ENCODE results near the gene MFSD6L.

MFSD6L gene

DNA sequence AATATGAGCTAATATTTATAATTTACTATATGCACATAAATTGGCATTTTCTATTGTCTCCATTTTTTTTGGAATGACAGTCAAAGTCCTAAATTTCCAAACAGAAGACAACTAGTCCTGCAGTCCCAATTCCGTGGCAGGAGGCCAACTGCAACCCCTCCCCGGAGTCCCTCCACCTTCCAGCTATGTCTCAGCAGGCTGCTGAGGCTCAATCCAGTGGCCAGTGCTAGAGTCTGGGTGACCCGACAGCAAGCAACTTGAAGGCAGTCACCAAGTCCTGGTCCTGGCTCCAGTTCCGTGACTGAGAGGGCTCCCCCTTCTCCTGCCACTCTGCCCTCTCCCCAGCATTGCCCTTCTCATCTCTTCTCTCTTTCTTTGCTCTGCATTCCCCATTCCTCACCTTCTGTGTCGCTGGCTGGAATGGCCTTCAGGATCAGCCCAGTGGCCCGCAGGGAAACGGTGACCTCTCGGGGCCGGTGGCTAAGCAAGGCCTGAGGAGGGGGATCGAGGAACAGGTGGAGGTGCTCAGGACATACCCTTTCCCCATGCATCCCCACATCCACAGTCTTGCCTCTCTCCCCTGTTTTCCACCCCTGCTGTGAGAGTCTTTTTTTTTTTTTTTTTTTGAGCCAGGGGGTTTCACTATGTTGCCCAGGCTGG, 22.4 kb upstream of the MFSD6L start:
- Histone ChIP-seq H4K20me1 (ENCODE audit: control insufficient read depth, insufficient read depth, low read depth, low read length) (no peaks in the 10 kb centered on the region), H3K4me3 (ENCODE audit: low read length) (no peak overlapping the region), H3K9me2 (replicated peaks; ENCODE audit: control insufficient read depth, low read length) (no peaks in the 10 kb centered on the region), H3K79me2 (ENCODE audit: control insufficient read depth, low read length) (no peaks in the 10 kb centered on the region), H3K4me2 (ENCODE audit: low read length) (no peak overlapping the region), H3K27ac (ENCODE audit: low read depth, low read length) (no peak overlapping the region), H3K27me3 (ENCODE audit: control insufficient read depth, low read length) (no peaks in the 10 kb centered on the region), H3K4me1 (ENCODE audit: control insufficient read depth, low read length) (no peaks in the 10 kb centered on the region), H3K9me3 (ENCODE audit: control insufficient read depth, insufficient read depth, low read length) (peaks cover 6% of the 10 kb centered on the region), H3K36me3 (ENCODE audit: control insufficient read depth, low read length) (no peaks in the 10 kb centered on the region), H3F3A (ENCODE audit: control insufficient read depth, insufficient read depth) (no peaks in the 10 kb centered on the region)
- TF ChIP-seq EZH2phosphoT487 (IDR thresholded peaks at IDR 0.05; ENCODE audit: borderline replicate concordance, low read length): no peak
- TF ChIP-seq, protein P1, sequence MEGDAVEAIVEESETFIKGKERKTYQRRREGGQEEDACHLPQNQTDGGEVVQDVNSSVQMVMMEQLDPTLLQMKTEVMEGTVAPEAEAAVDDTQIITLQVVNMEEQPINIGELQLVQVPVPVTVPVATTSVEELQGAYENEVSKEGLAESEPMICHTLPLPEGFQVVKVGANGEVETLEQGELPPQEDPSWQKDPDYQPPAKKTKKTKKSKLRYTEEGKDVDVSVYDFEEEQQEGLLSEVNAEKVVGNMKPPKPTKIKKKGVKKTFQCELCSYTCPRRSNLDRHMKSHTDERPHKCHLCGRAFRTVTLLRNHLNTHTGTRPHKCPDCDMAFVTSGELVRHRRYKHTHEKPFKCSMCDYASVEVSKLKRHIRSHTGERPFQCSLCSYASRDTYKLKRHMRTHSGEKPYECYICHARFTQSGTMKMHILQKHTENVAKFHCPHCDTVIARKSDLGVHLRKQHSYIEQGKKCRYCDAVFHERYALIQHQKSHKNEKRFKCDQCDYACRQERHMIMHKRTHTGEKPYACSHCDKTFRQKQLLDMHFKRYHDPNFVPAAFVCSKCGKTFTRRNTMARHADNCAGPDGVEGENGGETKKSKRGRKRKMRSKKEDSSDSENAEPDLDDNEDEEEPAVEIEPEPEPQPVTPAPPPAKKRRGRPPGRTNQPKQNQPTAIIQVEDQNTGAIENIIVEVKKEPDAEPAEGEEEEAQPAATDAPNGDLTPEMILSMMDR (IDR thresholded peaks at IDR 0.05; ENCODE audit: low read depth, low read length, poor library complexity, severe bottlenecking): no peak

DNA sequence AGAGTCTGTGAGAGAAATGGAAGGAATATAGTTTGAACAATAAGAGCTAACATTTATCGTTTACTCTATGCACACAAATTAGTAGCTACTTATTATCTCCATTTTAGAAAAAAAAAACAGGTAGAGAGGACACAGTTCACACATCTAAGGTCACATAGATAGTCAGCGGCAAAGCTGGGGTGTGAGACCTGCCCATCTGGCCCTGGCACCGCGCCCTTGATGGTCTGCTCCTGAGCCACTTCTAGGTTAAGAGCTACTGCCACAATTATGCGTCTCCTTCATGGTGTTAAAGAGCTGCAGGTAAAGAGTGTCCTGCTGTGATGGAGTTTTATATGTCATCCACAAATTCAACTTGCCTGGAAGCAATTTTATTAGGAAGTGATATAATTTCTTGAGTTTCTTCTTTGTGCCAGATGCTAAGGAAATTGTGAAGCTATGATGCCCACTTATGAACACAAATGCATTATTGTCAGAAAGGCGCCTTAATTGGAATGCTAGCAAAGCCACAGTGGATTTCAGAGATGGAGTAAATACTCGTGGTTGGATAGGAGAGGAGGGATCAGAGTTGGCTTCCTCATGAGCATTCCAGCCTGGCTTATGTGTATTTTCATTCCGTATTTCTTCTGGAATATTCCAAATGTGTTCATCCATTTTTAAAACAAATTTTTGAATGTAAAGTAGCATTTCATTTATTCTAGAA, 21.3 kb upstream of the MFSD6L start:
- TF ChIP-seq, protein P1 (IDR thresholded peaks at IDR 0.05; ENCODE audit: low read depth, low read length, poor library complexity, severe bottlenecking): no peak
- no peak for TF ChIP-seq EZH2phosphoT487 (IDR thresholded peaks at IDR 0.05; ENCODE audit: borderline replicate concordance, low read length)
- Histone ChIP-seq H4K20me1 (ENCODE audit: control insufficient read depth, insufficient read depth, low read depth, low read length) (no peaks in the 10 kb centered on the region), H3K36me3 (ENCODE audit: control insufficient read depth, low read length) (no peaks in the 10 kb centered on the region)

DNA sequence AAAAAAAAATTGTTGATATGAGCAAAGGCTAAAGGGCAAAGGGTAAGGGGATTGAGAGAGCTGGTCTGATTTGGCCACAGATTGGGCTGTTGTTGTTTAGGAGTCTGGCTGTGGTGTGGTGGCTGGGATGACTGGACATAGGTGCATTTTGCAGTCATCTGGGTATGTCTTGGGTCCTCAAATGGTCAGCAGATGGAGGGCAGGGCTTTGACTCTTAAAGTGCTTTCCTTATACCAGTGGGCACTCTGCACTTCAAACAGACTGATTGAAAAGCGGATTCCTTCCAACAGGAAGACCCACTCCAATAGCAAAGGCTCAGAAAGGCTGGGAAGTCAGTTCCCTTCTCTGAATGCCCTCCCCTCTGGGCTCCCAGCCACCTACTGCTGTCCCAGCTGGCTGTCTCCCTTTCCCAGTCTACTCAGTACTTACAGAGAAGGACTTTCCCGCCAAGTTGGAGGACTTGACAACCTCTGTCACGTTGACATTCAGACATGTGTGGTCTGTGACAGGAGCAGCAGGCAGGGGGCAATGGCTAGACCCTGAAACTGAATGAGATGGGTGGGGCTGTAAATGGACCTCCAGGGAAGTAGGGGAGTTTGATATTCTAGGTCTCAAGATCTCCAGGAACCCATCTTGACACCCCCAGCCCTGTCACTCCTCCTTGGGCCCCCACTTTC, 19.6 kb upstream of the MFSD6L start:
- TF ChIP-seq EZH2phosphoT487 (IDR thresholded peaks at IDR 0.05; ENCODE audit: borderline replicate concordance, low read length): no peak
- TF ChIP-seq, protein P1 (IDR thresholded peaks at IDR 0.05; ENCODE audit: low read depth, low read length, poor library complexity, severe bottlenecking): no peak
- H3K27me3 ChIP-seq (ENCODE audit: control insufficient read depth, low read length): peaks cover 3% of the 10 kb centered on the region; the same call in 1 of the 2 replicates
- no peaks in the 10 kb centered on the region for H3F3A ChIP-seq (ENCODE audit: control insufficient read depth, insufficient read depth)
- H4K20me1 ChIP-seq (ENCODE audit: control insufficient read depth, insufficient read depth, low read depth, low read length): no peaks in the 10 kb centered on the region
- no peaks in the 10 kb centered on the region for H3K9me3 ChIP-seq (ENCODE audit: control insufficient read depth, insufficient read depth, low read length)
- H3K36me3 ChIP-seq (ENCODE audit: control insufficient read depth, low read length): no peaks in the 10 kb centered on the region
- no peaks in the 10 kb centered on the region for H3K4me1 ChIP-seq (ENCODE audit: control insufficient read depth, low read length)
- H3K4me3 ChIP-seq (ENCODE audit: low read length): no peak overlapping the region
- H3K27ac ChIP-seq (ENCODE audit: low read depth, low read length): no peak overlapping the region
- no peaks in the 10 kb centered on the region for H3K9me2 ChIP-seq (replicated peaks; ENCODE audit: control insufficient read depth, low read length)
- H3K79me2 ChIP-seq (ENCODE audit: control insufficient read depth, low read length): no peaks in the 10 kb centered on the region
- no peak overlapping the region for H3K4me2 ChIP-seq (ENCODE audit: low read length)

More for the DNA sequence above, 21.3 kb upstream of the MFSD6L start:
- no peaks in the 10 kb centered on the region for H3K4me1 ChIP-seq (ENCODE audit: control insufficient read depth, low read length)
- no peak overlapping the region for H3K27ac ChIP-seq (ENCODE audit: low read depth, low read length)
- no peak overlapping the region for H3K4me2 ChIP-seq (ENCODE audit: low read length)
- H3F3A ChIP-seq (ENCODE audit: control insufficient read depth, insufficient read depth): no peaks in the 10 kb centered on the region
- no peaks in the 10 kb centered on the region for H3K9me2 ChIP-seq (replicated peaks; ENCODE audit: control insufficient read depth, low read length)
- peaks cover 2% of the 10 kb centered on the region; the same call in 1 of the 2 replicates for H3K27me3 ChIP-seq (ENCODE audit: control insufficient read depth, low read length)
- no peaks in the 10 kb centered on the region for H3K79me2 ChIP-seq (ENCODE audit: control insufficient read depth, low read length)
- peaks cover 6% of the 10 kb centered on the region for H3K9me3 ChIP-seq (ENCODE audit: control insufficient read depth, insufficient read depth, low read length)
- H3K4me3 ChIP-seq (ENCODE audit: low read length): no peak overlapping the region
